Vagina (tissue), 2 donors: ENCODE data around the gene HCN3. TPM values are rescaled to one million over a fixed set of nuclear protein-coding genes. Genes with fewer than 3 reads are reported as not detected.

Experiments
- DNase-seq, 2 donors: peaks; one replicate each; pipeline ENCODE4 v3.0.0-alpha.2; 2017; ENCODE audit errors: extremely low spot score in 2 of 2
- H3K27ac ChIP-seq: fragments of 200-600 bp; sonication (generic); one replicate; pipeline ENCODE4 v1.5.1; 2019
- H3K27me3 ChIP-seq: fragments of 200-600 bp; sonication (generic); one replicate; pipeline ENCODE4 v1.5.1; 2019
- H3K36me3 ChIP-seq, 2 donors: fragments of 200-600 bp; sonication (generic); one replicate each; pipeline ENCODE4 v1.5.1; 2017 to 2019
- H3K4me1 ChIP-seq: fragments of 200-600 bp; sonication (generic); one replicate; pipeline ENCODE4 v1.5.1; 2019
- H3K4me3 ChIP-seq, 2 donors: fragments of 200-600 bp; sonication (generic); 1 replicate in 1 of 2; 2 replicates in 1 of 2; pipeline ENCODE4 v1.5.1; 2016 to 2019
- H3K9me3 ChIP-seq: fragments of 200-600 bp; sonication (generic); one replicate; pipeline ENCODE4 v1.5.1; 2019
- CTCF ChIP-seq, 3 experiments: fragments of 450-650 bp in 2 of 3; fragments of 200-600 bp in 1 of 3; sonication (generic) in 1 of 3; IDR thresholded peaks; one replicate each; pipeline ENCODE4 v1.5.1; 2017 to 2019; ENCODE audit warnings: antibody characterized with exemption in 3 of 3, mild to moderate bottlenecking in 2 of 3, moderate library complexity in 2 of 3
- POLR2A ChIP-seq, 2 donors: fragments of 450-650 bp; IDR thresholded peaks; one replicate each; pipeline ENCODE4 v1.6.1; 2017; ENCODE audit warnings: antibody characterized with exemption in 2 of 2, mild to moderate bottlenecking in 2 of 2, moderate library complexity in 2 of 2
- POLR2AphosphoS5 ChIP-seq, 2 donors: sonication (generic); formaldehyde crosslinking; IDR thresholded peaks; one replicate each; pipeline ENCODE4 v1.9.0; 2017; ENCODE audit warnings: antibody characterized with exemption in 2 of 2, mild to moderate bottlenecking in 2 of 2, low read depth in 1 of 2; ENCODE audit not compliant: insufficient read depth in 1 of 2
- intact Hi-C: fragments of 100-400 bp; cut with DNase I; formaldehyde crosslinking; loops from one replicate; pipeline ENCODE4 v1.15.1; 2023
- total RNA-seq: library from RNA; depleted of rRNA; stranded (reverse); fragments of >200 nt; gene quantifications from one replicate; pipeline ENCODE4 v1.2.3, GENCODE V29; 2016

Gene HCN3
- total RNA-seq, 1 donor from 2014 or later: 4.2 TPM

DNA sequence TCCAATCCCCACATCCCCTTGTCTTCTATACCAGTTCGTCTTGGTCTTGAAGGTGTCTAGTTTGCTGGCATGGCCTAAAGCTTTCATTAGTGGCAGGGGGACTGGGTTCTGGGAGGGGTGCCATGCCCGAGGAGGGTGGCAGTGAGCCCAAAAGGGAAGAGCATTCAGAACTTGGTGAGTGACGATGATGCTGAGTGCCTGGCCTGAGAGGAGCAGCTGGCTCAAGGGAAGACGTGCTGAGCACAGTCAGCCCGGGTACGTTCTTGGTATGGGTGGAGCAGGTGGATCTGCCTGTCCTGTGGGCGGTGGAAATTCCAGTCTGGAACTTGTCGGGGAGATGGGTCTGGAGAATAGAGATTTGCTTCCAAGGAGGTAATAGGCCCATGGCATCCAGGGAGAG lies 36.0 kb downstream of the HCN3 start:
- DNase-seq: no peak
- intact Hi-C loops: no loop called here
- Histone ChIP-seq H3K27me3 (no peaks in the 10 kb centered on the region), H3K4me1 (peaks cover 19% of the 10 kb centered on the region), H3K27ac (no peak overlapping the region), H3K36me3 (peaks cover 0 to 6% of the 10 kb centered on the region in 2 donors), H3K9me3 (no peaks in the 10 kb centered on the region), H3K4me3 (no peak overlapping the region)
- TF ChIP-seq POLR2A (IDR thresholded peaks at IDR 0.05): no peak

- intact Hi-C loops: no loop called here
- H3K4me1 ChIP-seq: peaks cover 22% of the 10 kb centered on the region
- H3K27me3 ChIP-seq: no peaks in the 10 kb centered on the region
- H3K4me3 ChIP-seq: no peak overlapping the region
- no peak overlapping the region for H3K27ac ChIP-seq
- no peak for DNase-seq
- TF ChIP-seq POLR2A (IDR thresholded peaks at IDR 0.05) (no peak), CTCF (IDR thresholded peaks at IDR 0.05) (no peak), POLR2AphosphoS5 (IDR thresholded peaks at IDR 0.05; ENCODE audit: insufficient read depth in 1 of 2, low read depth in 1 of 2) (no peak)
- H3K36me3 ChIP-seq: peaks cover 0 to 6% of the 10 kb centered on the region in 2 donors
- H3K9me3 ChIP-seq: no peaks in the 10 kb centered on the region
These were observed 39.7 kb downstream of the HCN3 start for GRCh38 chr1:155316922-155317321.

DNA sequence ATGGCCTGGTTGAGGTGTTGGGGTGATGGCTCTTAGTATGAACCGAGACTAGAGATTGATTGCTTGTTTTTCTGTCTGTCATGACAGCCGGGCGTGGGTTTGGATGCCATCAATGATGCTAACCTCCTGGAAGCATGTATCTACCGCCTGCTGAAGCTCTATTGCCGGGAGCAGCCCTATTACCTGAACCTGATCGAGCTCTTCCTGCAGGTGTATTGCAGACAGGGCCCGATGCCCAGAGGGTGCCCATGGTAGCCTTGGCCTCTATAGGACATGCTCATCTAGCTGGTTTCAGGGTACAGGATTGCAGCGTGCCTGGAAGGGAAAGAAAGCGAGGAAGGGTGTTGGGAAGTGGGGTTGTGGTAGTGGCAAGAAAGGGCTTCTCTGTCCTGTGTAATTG lies 40.8 kb downstream of the HCN3 start:
- no peak for TF ChIP-seq POLR2AphosphoS5 (IDR thresholded peaks at IDR 0.05; ENCODE audit: insufficient read depth in 1 of 2, low read depth in 1 of 2)
- no peak for TF ChIP-seq CTCF (IDR thresholded peaks at IDR 0.05)
- TF ChIP-seq POLR2A (IDR thresholded peaks at IDR 0.05): no peak
- H3K4me3 ChIP-seq: no peak overlapping the region
- H3K36me3 ChIP-seq: no peaks in the 10 kb centered on the region

GRCh38 chr1:155319536-155319935 lies 42.3 kb downstream of the HCN3 start:
- intact Hi-C loops: no loop called here

More for the DNA sequence above, 40.8 kb downstream of the HCN3 start:
- H3K27me3 ChIP-seq: no peaks in the 10 kb centered on the region
- DNase-seq: no peak
- no peak overlapping the region for H3K27ac ChIP-seq
- H3K9me3 ChIP-seq: no peaks in the 10 kb centered on the region
- H3K4me1 ChIP-seq: peaks cover 32% of the 10 kb centered on the region
- intact Hi-C loops: no loop called here

GRCh38 chr1:155320252-155320651 lies 43.0 kb downstream of the HCN3 start:
- no peaks in the 10 kb centered on the region for H3K36me3 ChIP-seq
- no peak for DNase-seq
- H3K27me3 ChIP-seq: no peaks in the 10 kb centered on the region
- intact Hi-C loops: loop anchor here (5.0 kb wide), 3 partner anchors 43 to 242 kb away; partner anchors contain the start of genes ASH1L and HCN3
- H3K27ac ChIP-seq: peak overlapping the region; percentile 99
- H3K4me3 ChIP-seq: peak overlapping the region; percentile 71 to 94
- no peaks in the 10 kb centered on the region for H3K9me3 ChIP-seq
- no peak for TF ChIP-seq POLR2AphosphoS5 (IDR thresholded peaks at IDR 0.05; ENCODE audit: insufficient read depth in 1 of 2, low read depth in 1 of 2)
- no peak for TF ChIP-seq POLR2A (IDR thresholded peaks at IDR 0.05)
- no peak for TF ChIP-seq CTCF (IDR thresholded peaks at IDR 0.05)
- peaks cover 37% of the 10 kb centered on the region for H3K4me1 ChIP-seq

More at GRCh38 chr1:155319536-155319935, 42.3 kb downstream of the HCN3 start:
- Histone ChIP-seq H3K27ac (no peak overlapping the region), H3K9me3 (no peaks in the 10 kb centered on the region), H3K4me1 (peaks cover 32% of the 10 kb centered on the region), H3K4me3 (no peak overlapping the region), H3K36me3 (no peaks in the 10 kb centered on the region), H3K27me3 (no peaks in the 10 kb centered on the region)
- no peak for DNase-seq
- TF ChIP-seq POLR2AphosphoS5 (IDR thresholded peaks at IDR 0.05; ENCODE audit: insufficient read depth in 1 of 2, low read depth in 1 of 2) (no peak), POLR2A (IDR thresholded peaks at IDR 0.05) (no peak), CTCF (IDR thresholded peaks at IDR 0.05) (no peak)
